Jurkat, Clone E6-1 (cell line): ENCODE results near the gene CDS1. TPM values are rescaled to one million over a fixed set of nuclear protein-coding genes. Genes with fewer than 3 reads are reported as not detected.
A peak's percentile ranks its signal among the peaks of the same experiment; 100 is the strongest.
"Not testable (repeated sequence)": the region's sequence is repeated elsewhere in the genome, so short reads cannot be mapped to it uniquely, and the experiment has no call there.

Experiments
- DNase-seq: peaks from one replicate; pipeline ENCODE4 v3.0.0-alpha.2; 2011; ENCODE audit warnings: low read depth, low spot score
- H3K4me3 ChIP-seq: 2 replicates; pipeline ENCODE4 v1.5.1; 2011; ENCODE audit warnings: mild to moderate bottlenecking, low read length, control low read depth, moderate library complexity
- polyA plus RNA-seq: library from polyadenylated mRNA; unstranded; fragments of >200 nt; gene quantifications from one replicate; pipeline ENCODE4 v1.2.1, GENCODE V29; 2012; ENCODE audit warnings: missing spikeins; ENCODE audit not compliant: insufficient read length, insufficient read depth

CDS1 gene
- 0.52 TPM for polyA plus RNA-seq

- no peak for DNase-seq
- H3K4me3 ChIP-seq, result peak within 1 kb of the TSS; percentile 44
These were observed at the start of gene CDS1 for GRCh38 chr4:84582988-84583875. Gene CDS1, plus strand, starts transcription at chr4:84583127. Its CDS starts 275 bp downstream, at chr4:84583402.

DNA sequence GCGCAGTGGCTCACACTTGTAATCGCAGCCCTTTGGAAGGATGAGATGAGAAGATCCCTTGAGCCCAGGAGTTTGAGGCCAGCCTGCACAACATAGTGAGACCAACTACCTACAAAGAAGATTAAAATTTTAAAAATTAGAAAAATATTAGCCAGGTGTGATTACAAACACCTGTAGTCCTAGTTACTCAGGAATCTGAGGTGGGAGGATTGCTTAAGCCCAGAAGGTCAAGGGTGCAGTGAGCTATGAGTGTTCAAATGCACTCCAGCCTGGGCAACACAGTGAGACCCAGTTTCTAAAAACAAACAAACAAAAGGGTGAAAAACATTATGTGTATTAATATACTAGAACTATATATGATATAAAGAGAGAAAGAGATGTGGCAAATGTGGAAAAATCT, 47.0 kb upstream of the CDS1 start:
- no peak overlapping the region for H3K4me3 ChIP-seq
- no peak for DNase-seq

DNA sequence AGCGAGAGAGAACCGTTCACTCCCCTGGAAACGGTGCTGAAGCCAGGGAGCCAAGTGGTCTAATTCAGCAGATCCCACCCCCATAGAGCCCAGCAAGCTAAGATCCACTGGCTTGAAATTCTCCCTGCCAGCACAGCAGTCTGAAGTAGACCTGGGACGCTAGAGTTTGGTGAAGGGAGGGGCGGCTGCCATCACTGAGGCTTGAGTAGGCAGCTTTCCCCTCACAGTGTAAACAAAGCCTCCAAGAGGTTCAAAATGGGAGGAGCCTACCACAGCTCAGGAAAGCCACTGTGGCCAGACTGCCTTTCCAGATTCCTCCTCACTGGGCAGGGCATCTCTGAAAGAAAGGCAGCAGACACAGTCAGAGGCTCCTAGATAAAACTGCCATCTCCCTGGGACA, 37.8 kb upstream of the CDS1 start:
- DNase-seq, result no peak
- H3K4me3 ChIP-seq, result no peak overlapping the region

- no peak for DNase-seq
- no peak overlapping the region for H3K4me3 ChIP-seq
These were observed 35.7 kb upstream of the CDS1 start for GRCh38 chr4:84547211-84547610.

DNA sequence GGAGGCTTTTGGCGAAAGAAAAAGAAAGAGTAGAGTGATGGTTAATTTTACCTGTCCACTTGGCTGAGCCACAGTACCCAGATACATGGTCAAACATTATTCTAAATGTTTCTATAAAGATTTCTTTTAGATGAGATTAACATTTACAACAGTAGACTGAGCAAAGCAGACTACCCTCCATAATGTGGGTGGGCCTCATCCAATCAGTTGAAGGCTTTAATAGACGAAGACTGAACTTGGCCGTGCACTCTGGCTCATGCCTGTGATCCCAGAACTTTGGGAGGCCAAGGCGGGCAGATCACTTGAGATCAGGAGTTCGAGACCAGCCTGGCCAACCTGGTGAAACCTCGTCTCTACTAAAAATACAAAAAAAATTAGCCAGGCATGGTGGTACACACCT, 33.7 kb upstream of the CDS1 start:
- not testable (repeated sequence) for DNase-seq, H3K4me3 ChIP-seq

DNA sequence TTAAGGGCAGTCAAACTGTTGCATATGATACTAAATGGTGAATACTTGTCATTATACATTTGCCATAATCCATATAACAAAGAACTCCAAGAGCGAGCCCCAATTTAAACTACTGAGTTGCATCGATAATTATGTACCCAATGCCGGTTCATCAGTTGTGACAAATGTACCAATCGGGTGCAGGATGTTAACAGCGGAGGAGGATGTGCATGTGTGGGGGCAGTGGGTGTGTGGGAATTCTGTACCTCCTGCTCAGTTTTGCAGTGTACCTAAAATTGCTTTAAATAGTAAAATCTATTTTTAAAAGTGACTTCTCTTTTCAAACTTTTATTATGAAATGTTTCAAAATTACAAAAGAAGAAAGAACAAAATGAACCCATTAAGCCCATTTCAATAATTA, 20.8 kb upstream of the CDS1 start:
- no peak for DNase-seq
- H3K4me3 ChIP-seq, result no peak overlapping the region

GRCh38 chr4:84563002-84563401, 19.9 kb upstream of the CDS1 start:
- no peak overlapping the region for H3K4me3 ChIP-seq
- no peak for DNase-seq

DNA sequence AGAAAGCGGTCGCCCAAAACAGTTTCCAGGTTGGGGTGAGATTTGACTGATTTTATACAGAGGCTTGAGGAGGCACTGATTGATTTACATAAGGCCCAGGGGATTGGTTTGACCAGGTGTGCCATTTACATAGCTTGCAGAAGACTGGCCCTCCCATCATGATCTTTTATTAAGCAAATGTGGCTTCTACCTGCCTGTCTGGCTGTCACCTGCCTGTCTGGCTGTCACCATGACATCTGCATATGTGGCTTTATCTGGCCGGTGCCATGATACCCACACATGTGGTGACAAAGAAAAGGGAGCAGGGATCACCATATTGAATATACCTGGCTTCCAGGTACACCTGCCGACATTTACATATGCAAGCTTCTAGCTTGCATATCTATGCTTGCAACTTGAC, 17.0 kb upstream of the CDS1 start:
- DNase-seq, result no peak
- H3K4me3 ChIP-seq, result no peak overlapping the region

GRCh38 chr4:84568496-84568895, 14.4 kb upstream of the CDS1 start:
- H3K4me3 ChIP-seq, result no peak overlapping the region
- DNase-seq, result no peak

DNA sequence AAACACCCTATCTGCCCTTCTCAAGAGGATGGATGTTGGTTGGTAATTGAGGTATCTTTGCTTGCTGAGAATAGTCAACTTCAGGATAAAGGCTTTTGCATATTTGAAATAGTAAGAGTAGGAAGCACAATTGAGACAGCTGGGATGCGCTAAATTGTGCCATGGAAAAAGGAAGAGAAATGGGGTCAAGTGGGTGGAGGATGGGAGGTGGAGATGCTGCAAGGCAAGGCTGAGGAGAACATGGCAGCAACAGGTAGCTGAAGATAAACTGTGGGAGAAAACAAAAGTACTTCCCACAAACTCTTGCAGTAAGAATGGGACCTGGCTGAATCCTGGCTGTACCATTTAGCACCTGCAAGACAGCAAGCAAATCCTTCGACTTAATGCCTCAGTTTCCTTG, 13.9 kb upstream of the CDS1 start:
- DNase-seq, result no peak
- H3K4me3 ChIP-seq, result no peak overlapping the region

- DNase-seq, result no peak
- no peak overlapping the region for H3K4me3 ChIP-seq
These were observed 9.4 kb upstream of the CDS1 start for GRCh38 chr4:84573385-84574068.

GRCh38 chr4:84574069-84574720, 8.7 kb upstream of the CDS1 start:
- no peak for DNase-seq
- no peak overlapping the region for H3K4me3 ChIP-seq

DNA sequence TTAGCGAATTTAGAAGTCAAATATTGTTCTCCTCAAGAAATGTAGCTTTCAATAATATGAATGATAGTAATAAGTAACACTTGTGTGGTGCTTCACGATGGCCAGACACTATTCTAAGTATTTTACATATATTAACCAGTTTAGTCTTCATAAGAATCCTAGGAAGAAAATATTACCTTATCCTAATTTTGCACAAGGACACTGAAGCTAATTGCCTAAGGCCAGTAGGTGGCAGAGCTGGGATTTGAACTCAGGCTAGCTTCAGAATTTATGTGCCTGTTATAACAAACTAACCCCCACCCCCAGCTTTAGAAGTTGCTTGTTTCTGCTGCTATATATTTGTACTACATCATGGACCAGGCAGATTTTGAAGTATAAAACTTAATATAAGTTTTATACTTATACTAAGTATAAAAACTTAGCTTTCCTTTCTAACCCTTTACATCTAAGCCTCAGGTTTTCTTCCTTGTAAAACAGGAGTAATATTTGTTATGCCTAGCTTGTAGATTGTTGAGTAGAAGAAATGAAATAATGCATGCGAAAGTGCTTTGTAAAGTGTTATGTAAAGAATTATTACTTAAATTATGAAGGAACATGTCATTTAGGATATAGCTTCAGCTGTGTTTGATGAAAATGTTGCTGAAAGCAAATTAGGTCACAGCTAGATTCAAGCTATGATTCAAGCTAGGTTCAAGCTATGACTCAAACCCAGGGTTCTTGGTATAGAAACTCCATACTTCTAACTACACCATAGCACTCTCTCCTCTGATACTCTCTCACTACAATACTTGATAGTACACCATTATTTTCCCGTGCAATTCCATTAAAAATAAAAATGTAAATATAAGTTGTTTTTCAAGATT, 4.2 kb upstream of the CDS1 start:
- DNase-seq, result peak; percentile 23
- H3K4me3 ChIP-seq, result no peak overlapping the region

DNA sequence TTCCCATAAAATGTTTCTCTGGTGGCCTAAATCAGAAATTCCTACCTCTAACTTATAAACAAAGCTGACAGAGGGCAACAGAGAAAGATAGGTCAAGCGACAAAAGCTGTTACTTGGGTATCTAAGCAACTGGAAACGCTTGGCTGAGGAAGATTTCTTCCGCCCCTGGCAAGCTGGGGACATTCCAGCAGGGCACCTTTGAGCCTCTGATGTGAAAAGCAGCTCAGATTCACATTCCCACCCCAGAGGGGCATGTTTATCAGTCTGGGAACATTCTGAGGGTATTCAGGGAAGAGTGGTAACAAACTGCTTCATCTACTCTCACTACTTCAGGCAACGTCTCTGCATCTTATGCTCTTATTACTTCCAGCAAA, 3.5 kb upstream of the CDS1 start:
- no peak for DNase-seq
- no peak overlapping the region for H3K4me3 ChIP-seq

DNA sequence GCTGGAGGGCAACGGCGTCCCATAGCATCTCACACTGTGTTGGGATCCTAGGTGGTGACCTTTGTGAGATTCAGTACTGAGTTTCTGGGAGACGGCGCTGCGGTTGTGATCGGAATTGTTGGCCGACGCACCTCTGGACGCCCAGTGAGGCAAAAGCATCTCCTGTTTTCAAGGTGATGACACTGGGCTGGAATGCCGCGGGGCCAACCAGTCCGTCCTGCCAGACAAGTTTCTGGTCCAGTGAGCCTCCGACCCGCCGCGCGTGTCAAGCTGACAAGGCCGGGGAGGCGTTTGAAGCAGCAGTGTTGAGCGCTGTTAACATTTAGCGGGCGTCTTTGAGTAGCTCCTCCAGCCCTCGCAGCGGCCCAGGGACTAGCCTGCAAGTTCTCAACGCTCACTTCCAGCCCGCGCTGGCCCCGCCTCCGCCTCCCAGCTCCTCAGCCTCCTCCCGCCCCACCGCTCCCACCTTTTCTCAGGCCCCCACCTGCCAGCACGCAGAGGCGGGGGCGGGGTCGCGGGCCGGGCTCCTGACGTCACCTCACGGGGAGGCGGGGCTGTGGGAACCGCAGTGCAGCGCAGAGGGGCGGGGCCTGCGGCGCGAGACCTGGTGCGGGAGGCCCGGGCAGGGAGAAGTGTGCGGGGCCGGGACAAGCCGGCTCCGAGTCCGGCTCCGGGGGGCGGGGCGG, 482 bp upstream of the CDS1 start:
- DNase-seq, result peak; percentile 47
- H3K4me3 ChIP-seq, result peak overlapping the region; percentile 44

DNA sequence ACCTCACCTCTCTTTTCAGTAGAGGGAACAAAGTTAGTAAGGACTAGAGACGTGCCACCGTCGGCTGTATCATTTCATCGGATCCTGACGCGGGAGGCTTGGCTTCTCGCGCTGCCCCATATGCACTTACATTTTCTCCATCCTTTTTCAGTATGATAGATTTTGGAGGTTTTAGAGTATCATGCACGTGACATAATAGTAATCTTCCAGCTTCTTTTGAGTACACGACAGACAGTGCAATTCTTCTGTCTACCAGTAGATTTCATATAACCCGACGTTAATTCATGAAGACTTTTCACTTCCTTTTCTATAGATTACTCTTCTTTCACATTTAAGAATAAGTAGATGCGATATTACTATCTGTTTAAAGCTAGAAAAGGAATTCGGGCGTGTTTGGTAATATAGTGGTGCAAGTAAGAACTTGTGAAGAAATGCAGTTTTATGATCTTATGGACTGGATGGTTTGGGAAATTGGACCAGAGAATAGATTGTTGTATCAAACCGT, 1.0 kb downstream of the CDS1 start:
- no peak for DNase-seq
- H3K4me3 ChIP-seq, result no peak overlapping the region

GRCh38 chr4:84585251-84585650, 2.3 kb downstream of the CDS1 start:
- H3K4me3 ChIP-seq, result no peak overlapping the region
- no peak for DNase-seq

- H3K4me3 ChIP-seq, result no peak overlapping the region
- DNase-seq, result no peak
These were observed 11.8 kb downstream of the CDS1 start for GRCh38 chr4:84594724-84595123.
